Skin of body (tissue), 2 donors: ENCODE measurements around the gene CACHD1. TPM values are rescaled to one million over a fixed set of nuclear protein-coding genes. Genes with fewer than 3 reads are reported as not detected.
A peak's percentile ranks its signal among the peaks of the same experiment; 100 is the strongest.

Experiments
- DNase-seq: peaks from one replicate; lab custom pipeline; 2025; lab: John Stamatoyannopoulos, UW
- total RNA-seq: library from RNA; depleted of rRNA; stranded (reverse); fragments of >200 nt; gene quantifications from one replicate; pipeline ENCODE4 v1.2.3, GENCODE V29; 2014

Gene CACHD1
- total RNA-seq, 1 donor from 2014 or later = 25.4 TPM

DNA sequence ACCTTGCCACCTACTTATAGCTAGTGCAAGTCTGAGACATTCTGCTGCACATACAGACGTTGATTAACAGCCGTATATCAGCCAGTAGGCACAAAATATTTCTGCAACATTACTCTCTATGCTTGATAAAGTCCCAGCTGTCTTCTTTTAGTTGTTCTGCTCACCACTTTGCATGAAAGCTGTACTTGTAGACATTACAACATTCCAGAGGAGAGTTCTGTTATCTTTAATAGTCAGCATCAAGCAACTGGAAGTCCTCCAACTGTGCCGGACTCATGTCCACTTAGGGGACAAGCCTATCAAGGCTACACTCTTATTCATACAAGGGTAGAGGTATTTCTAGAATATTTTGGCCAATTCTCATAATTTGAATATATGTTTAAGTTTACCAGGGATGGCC lies 50.0 kb downstream of the CACHD1 start:
- DNase-seq = no peak

DNA sequence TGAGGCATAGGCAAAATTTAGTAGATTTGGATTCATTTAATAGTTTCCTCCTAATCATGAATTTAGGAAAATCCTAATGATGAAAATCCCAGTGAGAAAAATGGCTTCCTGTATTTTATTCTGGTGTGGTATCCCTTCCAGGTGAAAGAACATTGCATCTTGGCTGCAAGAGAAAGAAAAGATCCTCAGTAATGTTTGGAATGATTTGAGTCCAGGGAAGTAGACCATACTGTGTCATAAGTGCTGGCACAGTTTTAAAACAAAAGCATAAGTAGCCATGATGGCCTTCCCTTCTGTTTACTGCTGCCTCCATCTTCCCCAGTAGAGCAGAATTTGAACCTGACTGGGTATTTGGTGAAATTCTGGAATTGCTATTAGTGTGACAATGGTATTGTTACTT lies 52.8 kb downstream of the CACHD1 start:
- DNase-seq = no peak

DNA sequence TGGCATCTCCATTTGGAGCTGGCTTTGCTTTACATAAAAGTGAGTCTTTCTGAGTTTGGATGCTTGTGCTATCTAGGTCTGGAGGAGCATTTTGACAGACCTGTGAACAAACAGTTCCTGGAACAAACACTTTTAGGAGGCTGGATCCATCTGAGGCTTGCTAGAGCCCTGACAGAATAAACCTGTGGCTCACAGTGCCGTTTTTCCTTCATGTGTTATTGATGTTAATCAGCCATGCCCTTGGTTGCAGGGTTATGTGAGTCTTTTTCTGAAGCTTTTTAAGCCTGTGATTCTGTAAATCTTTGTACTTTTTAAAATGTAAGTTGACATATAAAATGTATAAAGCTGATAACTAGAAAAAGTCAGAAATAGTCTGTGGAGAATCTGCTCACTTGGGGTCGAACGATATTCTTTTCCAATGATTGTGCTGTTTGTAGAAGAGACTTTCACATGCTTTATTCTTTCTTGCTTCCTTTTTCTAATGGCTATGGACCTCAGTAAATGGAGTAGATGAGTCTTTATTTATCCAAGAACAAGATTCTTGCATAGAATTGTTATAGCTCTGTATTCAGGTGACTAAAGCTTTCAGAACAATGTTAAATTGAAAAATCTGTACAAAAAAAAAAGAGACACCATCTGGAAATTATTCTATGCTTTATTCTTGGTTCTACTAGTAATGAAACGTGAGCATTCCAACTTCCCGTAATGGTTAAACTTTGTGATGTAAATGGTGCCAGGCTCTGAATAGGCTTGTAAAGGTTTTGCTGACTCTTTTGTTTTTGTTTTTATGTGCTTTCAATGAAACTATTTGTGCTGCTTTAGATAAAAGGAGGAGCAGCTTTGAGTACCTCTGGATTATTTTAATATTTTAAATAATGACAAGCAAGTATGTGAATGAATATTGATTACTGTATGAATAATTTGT lies 53.7 kb downstream of the CACHD1 start:
- no peak for DNase-seq

DNA sequence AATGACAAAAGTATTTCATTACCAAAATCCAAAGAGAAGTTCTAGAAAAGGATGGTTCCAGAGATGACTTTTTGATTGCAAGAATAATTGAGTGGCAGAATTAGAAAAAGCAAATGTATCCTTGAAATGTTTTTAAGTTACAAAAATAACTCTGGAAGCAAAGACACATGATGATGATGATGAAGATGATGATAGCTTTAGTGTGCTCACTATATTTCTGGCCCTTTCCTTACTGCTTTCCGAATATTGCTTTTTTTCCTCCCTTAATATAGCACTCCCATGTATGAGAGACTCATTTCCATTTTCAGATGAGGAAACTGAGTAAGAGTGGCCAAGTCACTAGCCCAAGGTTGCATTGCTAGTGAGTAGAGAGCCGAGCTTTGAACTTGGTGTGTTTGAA lies 54.7 kb downstream of the CACHD1 start:
- DNase-seq = no peak

DNA sequence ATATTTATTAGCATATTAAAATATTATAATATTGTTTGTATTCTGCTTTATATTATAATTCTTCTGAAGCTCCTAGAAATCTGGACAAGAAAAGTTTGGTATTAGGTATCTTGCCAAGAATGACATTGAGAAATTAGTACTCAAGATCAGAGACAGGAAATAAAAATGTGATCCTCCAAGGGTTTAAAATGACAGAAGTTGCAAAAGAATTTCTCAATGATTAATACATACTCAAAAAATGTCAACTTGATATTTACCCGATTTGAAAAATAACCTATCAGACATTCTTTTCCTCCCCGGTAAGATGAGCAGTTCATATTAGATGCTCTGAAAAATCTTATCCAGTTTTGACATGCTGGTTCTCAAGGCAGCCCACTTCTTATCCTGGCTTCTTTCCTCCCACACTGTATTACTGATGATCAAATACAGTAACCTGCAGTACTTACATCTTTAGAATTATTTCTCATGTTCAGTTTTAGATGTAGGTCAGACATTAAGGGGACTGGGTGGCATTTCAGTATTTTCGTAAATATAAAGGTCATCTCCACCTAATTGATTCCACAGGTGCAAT lies 55.3 kb downstream of the CACHD1 start:
- no peak for DNase-seq

DNA sequence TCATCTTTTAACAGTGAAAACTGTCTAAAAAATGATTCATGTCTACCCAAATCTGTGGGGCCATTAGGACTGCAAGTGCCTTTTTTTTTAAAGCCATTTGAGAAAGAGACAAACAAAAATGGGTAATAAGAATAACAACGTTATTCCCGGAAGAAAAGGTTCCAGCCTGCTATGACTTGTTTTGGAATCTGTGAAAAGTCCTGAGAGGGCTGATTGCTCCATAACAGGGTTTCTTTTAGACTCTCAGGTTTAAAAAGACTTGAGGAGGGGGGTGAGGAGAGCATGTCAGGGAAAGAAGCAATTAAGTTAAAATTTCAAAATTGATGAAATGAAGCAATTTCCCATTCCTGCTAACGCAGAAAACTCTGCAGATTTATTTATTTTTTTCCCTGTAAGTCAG lies 56.4 kb downstream of the CACHD1 start:
- DNase-seq = no peak

DNA sequence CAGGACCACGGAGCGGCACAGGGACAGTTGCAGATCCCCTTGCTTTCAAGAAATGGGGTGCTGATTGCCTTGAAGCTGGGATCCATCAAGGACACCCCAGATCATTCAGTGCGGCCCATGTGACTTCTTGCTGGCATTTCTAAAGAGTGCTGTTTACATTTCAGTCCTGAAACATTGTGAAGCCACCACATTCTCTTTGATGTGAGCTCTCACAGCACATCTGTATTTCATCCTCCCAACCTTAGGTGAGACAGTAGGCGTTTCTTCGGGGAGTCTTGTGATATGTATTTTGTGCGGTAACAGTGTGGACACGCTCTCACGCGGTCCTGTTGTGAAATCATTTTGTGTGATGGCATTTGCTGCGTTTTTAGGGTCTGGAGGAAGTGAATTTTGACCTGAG lies 57.2 kb downstream of the CACHD1 start:
- no peak for DNase-seq

DNA sequence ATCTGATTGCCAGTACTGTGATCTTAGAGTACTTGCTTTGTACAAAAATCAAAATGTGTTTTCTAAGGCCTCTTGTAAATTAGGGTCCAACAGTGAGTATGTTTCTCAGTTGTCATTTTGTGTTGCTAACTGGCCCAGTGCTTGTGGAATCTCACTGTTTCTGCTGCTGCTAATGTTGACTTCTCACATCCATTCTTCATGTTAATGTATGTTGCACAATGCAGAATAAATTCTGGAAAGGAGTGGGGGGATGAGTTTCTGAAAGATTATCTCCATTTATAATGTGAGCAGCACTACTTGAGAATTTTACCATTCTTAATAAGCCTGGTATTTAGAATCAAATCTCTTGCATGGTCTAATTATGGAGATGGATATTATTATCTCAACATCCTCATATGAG lies 57.9 kb downstream of the CACHD1 start:
- no peak for DNase-seq

DNA sequence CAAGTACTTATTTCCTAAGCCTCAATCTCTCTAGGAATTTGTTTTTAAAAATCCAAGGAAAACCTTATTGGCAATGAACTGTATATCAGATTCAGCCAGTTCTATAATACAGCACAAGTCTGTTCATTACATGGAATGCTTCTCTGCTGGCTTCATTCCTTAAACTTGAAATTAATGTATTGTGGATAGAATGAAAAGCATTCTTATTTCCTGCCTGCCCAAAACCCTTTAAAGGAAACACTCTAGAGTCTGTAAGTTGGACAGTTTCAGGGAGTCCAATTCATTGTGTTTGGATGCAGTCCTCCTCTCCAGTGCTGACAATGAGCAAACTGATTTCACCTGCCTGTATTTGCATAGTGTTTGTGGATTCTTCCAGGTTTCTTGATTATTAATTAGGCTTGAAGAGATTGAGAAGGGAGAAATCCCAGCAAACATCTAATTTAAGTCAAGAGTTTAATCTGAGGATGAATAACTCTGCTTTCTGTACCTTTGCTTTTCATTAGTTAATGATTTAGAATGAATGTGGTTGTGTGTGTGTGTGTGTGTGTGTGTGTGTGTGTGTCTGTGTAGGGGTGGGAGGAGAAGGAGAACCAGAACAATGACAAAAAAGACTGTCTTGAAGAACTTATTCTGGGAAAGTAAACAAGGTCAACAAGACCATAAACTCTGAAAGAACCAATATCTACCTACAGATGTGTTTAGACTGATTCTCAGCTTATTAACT lies 61.2 kb downstream of the CACHD1 start:
- peak; percentile 69 for DNase-seq

DNA sequence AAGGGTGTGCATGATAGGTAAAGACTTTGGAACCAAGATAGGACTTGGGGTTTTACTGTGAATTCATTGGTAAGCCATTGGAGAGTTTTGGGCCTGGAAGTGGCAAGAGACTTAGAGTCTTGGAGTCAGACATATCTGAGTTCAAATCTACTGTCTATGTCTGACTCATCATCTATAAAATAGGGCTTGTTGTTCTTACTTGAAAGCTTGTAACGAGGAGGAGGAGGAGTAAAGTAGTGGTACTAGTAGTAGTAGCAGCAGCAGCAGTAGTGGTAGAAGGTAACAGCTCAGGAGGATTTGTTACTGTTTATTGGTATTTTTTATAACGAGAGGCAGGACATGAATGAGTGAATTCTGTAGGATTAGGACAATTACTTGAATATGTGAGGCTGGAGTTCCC lies 62.7 kb downstream of the CACHD1 start:
- no peak for DNase-seq

DNA sequence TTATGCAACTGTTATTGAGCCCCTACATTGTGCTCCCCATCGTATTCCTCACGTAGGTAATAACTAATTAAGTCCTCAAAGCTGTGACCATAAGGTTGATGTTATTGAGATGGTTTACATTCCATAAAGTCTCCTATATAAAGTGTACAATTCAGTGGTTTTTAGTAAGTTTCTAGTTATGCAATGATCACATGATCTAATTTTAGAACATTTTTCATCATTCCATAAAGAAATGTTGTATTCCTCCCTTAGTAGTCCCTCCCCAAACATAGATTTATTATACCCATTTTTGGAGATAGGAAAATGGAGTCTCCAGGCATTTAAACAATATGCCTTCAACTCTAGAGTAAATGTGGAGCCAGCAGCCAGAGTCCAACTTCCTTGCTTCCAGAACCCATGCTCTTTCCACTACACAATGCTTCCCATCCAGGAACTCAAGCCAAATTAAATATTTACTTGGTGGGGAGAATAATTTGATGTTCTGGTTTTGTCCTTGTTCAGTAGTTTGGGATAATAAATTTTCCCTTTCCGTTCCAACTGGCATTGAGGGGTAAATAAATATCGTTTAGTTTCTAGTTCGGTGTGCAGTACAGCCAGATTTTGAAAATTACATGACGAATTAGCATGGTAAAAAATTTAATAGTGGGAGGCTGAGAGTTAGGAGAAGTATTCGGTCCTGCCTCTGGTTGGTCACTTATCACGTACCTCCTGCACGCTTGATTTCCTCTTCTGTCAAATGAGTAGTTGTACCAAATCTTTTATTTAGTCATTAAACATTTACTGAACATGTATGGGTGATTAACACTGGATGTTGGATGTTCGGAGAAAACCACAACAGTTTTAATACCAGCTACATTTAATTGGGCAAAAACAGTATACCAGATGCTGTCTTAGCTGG lies 66.3 kb downstream of the CACHD1 start:
- no peak for DNase-seq

DNA sequence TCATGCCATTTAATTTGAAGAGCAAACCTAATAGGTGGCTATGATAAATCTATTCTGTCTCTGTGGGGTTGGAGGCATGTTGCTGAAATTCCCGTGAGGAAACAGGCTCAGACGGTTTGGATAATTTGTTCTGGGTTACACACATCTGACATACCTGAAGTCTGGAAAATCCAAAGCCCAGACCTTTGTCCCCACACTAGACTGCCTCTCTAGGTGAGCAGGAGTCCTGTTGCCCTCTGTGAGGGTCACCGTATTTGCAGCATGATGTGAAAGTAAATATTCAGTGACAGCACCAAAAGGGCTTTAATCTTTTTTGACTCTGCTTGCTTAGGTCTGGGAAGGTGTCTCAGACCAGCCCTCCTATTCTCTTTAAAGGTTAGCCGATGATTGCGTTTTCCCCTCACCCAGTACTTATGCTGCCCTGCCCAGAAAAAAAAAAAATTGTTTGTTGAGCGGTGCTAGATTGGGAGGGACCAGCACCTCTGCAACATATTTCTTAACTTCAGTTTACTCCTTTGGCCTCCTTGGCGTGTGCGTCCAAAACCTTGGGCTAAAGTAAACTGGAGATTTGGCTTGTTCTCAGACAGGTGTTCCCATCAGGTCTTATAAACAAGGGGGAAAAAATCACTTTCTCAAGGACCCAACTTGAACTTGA lies 67.0 kb downstream of the CACHD1 start:
- DNase-seq = no peak

DNA sequence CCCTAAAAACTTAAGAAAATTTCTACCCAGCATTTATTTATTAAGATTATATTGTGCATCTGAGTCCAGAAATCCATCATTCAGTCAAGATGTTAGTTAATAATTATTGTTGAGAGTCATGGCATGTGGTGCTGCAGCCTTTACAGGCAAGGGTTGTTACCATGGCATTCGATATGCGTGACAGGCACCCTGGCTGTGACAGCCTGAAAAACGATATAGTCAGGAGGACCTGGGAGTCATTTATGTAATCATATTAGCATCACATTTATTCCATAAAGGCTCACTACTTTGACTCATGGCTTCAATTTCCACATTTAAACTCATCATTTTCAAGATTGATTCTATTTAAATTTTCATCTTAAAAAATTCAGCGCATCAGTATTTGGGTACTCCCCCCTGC lies 68.0 kb downstream of the CACHD1 start:
- DNase-seq = no peak

DNA sequence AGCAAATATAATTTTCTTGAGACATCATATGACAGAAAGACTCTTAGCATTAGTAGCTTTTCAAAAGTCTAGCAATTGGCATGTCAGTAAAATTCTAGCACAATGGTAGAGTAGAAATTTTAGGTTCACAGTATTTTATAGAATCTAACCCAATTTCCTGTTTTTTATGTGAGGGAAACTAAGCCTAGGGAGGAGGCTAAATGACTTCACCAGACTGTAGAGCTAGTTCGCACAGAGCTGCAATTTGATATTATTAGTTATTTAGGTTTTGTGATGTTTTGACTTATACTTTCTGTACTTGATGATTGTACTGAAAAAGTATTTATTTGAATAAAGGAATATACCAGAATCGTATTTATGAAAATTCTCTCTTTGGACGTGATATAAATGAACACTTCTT lies 68.5 kb downstream of the CACHD1 start:
- DNase-seq = no peak

DNA sequence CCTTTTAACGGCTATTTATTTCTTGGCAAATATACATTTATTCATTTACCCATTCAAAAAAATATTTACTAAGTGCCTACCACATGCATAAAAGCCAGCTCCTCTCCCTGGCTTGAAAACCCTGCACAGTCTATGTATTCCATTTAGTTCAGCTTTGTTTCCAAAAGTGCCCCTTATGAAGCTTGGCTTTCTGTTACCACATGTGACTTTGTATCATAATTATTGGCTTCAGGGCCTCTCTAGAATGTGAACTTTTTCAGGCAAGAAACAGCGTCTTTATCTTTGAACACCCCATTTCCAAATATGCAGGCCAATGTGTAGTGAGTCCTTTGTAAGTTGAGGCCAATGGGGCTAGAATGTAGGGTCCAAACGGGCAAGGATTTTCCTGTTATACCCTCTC lies 69.4 kb downstream of the CACHD1 start:
- DNase-seq = no peak

DNA sequence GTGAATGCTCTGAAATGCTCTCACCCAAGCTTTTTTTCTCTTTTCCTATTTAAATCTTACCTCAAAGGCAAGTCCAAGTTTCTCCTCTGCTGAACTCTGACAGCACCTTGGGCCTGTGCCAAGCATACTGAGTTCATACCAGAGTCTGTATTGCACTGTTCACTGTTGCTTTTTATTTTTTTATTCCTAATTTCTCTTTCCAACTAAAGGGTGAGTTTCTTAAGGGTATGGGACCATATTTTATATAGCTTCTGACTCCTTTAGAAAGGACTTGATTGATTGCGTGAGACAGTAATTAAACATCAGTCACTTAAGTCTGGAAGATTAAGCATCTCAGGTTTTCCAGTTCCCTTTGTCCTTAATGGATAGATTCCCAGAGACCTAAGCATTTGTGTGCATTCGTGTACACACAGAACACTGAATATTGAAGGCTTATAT lies 69.9 kb downstream of the CACHD1 start:
- peak; percentile 66 for DNase-seq

DNA sequence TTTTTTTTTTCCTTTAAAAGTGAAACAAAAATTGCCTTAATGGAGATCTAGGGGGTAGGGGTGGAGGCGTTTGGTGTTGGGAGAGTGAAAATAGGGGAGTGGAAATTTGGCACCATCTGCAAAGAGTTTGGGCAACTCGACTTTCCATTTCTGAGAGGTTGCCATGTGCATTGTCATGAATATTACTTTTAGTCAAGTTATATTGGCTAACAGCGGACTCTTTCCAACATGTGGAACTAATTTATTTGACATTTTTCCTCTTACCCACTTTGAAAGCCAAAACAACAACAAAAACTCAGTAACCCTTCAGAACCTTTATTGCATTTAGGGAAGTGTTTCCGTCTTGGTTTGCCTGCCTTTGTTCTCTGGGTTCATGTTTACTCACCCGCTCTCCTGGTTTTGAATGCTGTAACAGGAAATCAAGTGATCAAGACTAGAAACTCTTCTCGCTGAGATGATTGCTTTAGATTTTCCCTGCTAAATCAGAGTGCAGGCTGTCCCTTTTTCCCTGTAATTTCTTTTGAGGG lies 70.4 kb downstream of the CACHD1 start:
- peak; percentile 82 for DNase-seq

DNA sequence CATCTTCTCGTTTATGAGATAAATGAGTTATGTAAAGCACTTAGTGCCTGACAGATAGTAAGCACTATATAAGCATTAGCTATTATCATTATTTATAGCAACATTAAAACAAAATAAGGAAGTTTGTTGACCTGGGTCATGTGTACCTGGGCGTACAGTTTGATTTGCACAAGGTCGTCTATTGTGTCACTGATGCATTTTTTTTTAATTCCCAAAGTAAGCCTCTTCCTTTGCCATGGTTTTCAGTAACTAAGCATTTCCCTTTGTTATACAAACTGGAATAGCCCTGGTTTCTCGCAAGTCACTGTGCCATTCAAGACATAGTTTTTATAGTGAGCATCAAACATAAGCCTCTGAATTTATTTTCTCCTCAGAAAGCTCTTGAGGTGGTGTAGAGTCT lies 72.2 kb downstream of the CACHD1 start:
- DNase-seq = no peak

DNA sequence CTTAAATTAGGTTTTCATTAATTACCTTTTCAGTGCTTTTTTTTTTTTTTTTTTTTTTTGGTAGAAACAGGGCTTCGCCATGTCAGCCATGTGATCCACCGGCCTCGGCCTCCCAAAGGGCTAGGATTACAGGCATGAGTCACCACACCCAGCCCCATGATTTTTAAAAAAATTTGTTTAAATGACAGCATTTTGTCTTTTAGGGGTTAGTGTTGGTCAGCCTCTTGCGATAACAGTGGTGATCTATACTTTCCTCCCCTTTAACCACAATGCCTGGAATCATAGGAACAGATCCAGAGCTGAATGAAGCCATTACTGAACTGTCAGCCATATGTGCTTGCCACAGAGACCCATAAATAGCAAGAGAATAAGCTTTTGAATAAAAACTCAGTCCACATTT lies 73.9 kb downstream of the CACHD1 start:
- no peak for DNase-seq

DNA sequence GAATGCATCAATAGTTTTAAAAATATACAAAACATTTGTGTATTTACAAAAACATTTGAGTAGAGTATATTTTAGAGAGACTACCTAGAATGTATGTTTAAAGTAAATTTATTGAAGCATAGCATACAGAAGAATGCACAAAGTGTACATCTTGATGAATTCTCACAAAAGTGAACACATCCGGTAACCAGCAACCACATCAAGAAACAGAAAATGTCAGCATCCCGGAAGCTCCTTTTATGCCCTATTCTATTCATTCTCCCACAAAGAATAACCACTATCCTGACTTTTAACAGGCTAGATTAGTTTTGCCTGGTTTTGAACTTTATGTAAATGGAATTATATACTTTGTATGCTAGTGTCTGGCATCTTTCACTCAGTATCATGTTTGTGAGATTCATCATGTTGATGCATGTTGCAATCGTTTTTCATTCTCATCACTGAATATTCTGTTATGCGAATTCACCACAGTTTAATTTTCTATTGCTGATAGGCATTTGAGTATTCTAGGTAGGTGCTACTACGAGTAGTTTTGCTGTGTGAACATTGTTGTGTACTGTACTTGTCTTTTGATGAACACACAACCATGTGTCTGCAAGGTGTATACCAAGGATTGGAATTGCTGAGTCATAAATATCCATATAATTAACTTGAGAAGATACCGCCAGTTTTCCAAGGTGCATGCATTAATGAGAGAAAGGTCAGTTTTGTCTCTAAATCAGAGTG lies 75.4 kb downstream of the CACHD1 start:
- no peak for DNase-seq
